ENCODE data around the gene MBNL3.
A peak's percentile ranks its signal among the peaks of the same experiment; 100 is the strongest.

The MBNL3 gene

GRCh38 chrX:132414404-132414803 is 74.4 kb downstream of the MBNL3 start:
- no peak for DNase-seq (ENCODE audit: low read depth)

GRCh38 chrX:132413459-132413858 is 75.4 kb downstream of the MBNL3 start:
- DNase-seq (ENCODE audit: low read depth), result no peak

- no peak for DNase-seq (ENCODE audit: low read depth)
These were observed 76.6 kb downstream of the MBNL3 start for GRCh38 chrX:132412208-132412607.

- DNase-seq (ENCODE audit: low read depth), result no peak
These were observed 77.4 kb downstream of the MBNL3 start for GRCh38 chrX:132411310-132411977.

- DNase-seq (ENCODE audit: low read depth), result no peak
These were observed 78.9 kb downstream of the MBNL3 start for GRCh38 chrX:132409780-132410556.

- no peak for DNase-seq (ENCODE audit: low read depth)
These were observed 81.1 kb downstream of the MBNL3 start for GRCh38 chrX:132407691-132408090.

- no peak for DNase-seq (ENCODE audit: low read depth)
These were observed 82.7 kb downstream of the MBNL3 start for GRCh38 chrX:132406106-132406505.

GRCh38 chrX:132404266-132404665 is 84.6 kb downstream of the MBNL3 start:
- DNase-seq (ENCODE audit: low read depth), result no peak

- DNase-seq (ENCODE audit: low read depth), result peak; percentile 27
These were observed 86.9 kb downstream of the MBNL3 start for GRCh38 chrX:132401935-132402334.

GRCh38 chrX:132400706-132401105 is 88.1 kb downstream of the MBNL3 start:
- no peak for DNase-seq (ENCODE audit: low read depth)

GRCh38 chrX:132395645-132396044 is 93.2 kb downstream of the MBNL3 start:
- no peak for DNase-seq (ENCODE audit: low read depth)

GRCh38 chrX:132395026-132395425 is 93.8 kb downstream of the MBNL3 start:
- DNase-seq (ENCODE audit: low read depth), result no peak

GRCh38 chrX:132394591-132394990 is 94.2 kb downstream of the MBNL3 start:
- DNase-seq (ENCODE audit: low read depth), result no peak

GRCh38 chrX:132393992-132394391 is 94.8 kb downstream of the MBNL3 start:
- no peak for DNase-seq (ENCODE audit: low read depth)

GRCh38 chrX:132393485-132393884 is 95.4 kb downstream of the MBNL3 start:
- DNase-seq (ENCODE audit: low read depth), result no peak

GRCh38 chrX:132393085-132393484 is 95.8 kb downstream of the MBNL3 start:
- DNase-seq (ENCODE audit: low read depth), result no peak

GRCh38 chrX:132390792-132391191 is 98.0 kb downstream of the MBNL3 start:
- no peak for DNase-seq (ENCODE audit: low read depth)

GRCh38 chrX:132389480-132389879 is 99.4 kb downstream of the MBNL3 start:
- no peak for DNase-seq (ENCODE audit: low read depth)

GRCh38 chrX:132388371-132388770 is 100.5 kb downstream of the MBNL3 start:
- DNase-seq (ENCODE audit: low read depth), result no peak

GRCh38 chrX:132384301-132384700 is 104.5 kb downstream of the MBNL3 start:
- no peak for DNase-seq (ENCODE audit: low read depth)

GRCh38 chrX:132382068-132382467 is 106.8 kb downstream of the MBNL3 start:
- no peak for DNase-seq (ENCODE audit: low read depth)

GRCh38 chrX:132378281-132378680 is 110.6 kb downstream of the MBNL3 start:
- no peak for DNase-seq (ENCODE audit: low read depth)

GRCh38 chrX:132375941-132376340 is 112.9 kb downstream of the MBNL3 start:
- DNase-seq (ENCODE audit: low read depth), result peak; percentile 4

- DNase-seq (ENCODE audit: low read depth), result no peak
These were observed 115.2 kb downstream of the MBNL3 start for GRCh38 chrX:132373610-132374009.

Data from iris pigment epithelial cell (primary cell).